Liver (tissue), 9 donors: ENCODE results near the gene TSC22D3. TPM values are rescaled to one million over a fixed set of nuclear protein-coding genes. Genes with fewer than 3 reads are reported as not detected.

Source experiments
- DNase-seq: peaks from one replicate; pipeline ENCODE4 v3.0.0-alpha.2; 2017; ENCODE audit warnings: low spot score
- H3K27ac ChIP-seq, 2 donors: one replicate each; pipeline ENCODE4 v1.7.0; 2013; ENCODE audit warnings: inconsistent platforms in 2 of 2, low read length in 2 of 2, control low read depth in 1 of 2, low read depth in 1 of 2, mild to moderate bottlenecking in 1 of 2
- H3K27me3 ChIP-seq, 4 donors: one replicate each; pipeline versions ENCODE4 v1.6.1 to v1.7.0; 2013; ENCODE audit warnings: low read length in 3 of 4, inconsistent platforms in 1 of 4, mild to moderate bottlenecking in 1 of 4, moderate library complexity in 1 of 4; ENCODE audit not compliant: control insufficient read depth in 4 of 4, insufficient read depth in 4 of 4
- H3K36me3 ChIP-seq, 4 donors: one replicate each; pipeline versions ENCODE4 v1.6.1 to v1.7.0; 2013; ENCODE audit warnings: low read length in 3 of 4, mild to moderate bottlenecking in 3 of 4, low read depth in 1 of 4, moderate library complexity in 1 of 4; ENCODE audit not compliant: control insufficient read depth in 4 of 4, insufficient read depth in 3 of 4
- H3K4me1 ChIP-seq, 4 donors: one replicate each; pipeline versions ENCODE4 v1.6.1 to v1.7.0; 2013; ENCODE audit warnings: low read length in 3 of 4, mild to moderate bottlenecking in 3 of 4, moderate library complexity in 1 of 4; ENCODE audit not compliant: control insufficient read depth in 4 of 4, insufficient read depth in 4 of 4
- H3K4me3 ChIP-seq, 3 donors: one replicate each; pipeline versions ENCODE4 v1.6.1 to v1.7.0; 2013; ENCODE audit warnings: low read length in 3 of 3, control low read depth in 1 of 3, low read depth in 1 of 3, mild to moderate bottlenecking in 1 of 3
- H3K9ac ChIP-seq, 2 donors: one replicate each; pipeline ENCODE4 v1.7.0; 2013; ENCODE audit warnings: low read length in 2 of 2, mild to moderate bottlenecking in 2 of 2, moderate library complexity in 2 of 2, control low read depth in 1 of 2, low read depth in 1 of 2
- H3K9me3 ChIP-seq, 4 donors: one replicate each; pipeline versions ENCODE4 v1.6.1 to v1.7.0; 2013; ENCODE audit warnings: low read length in 3 of 4; ENCODE audit not compliant: control insufficient read depth in 4 of 4
- ATF3 ChIP-seq: IDR thresholded peaks from 2 replicates; pipeline ENCODE4 v1.6.1; 2016; ENCODE audit warnings: antibody characterized with exemption
- EGR1 ChIP-seq, 2 donors: IDR thresholded peaks; 2 replicates each; pipeline ENCODE4 v1.6.1; 2016 to 2018; ENCODE audit warnings: antibody characterized with exemption in 2 of 2, low read depth in 2 of 2
- FOXA1 ChIP-seq: IDR thresholded peaks from 2 replicates; pipeline ENCODE4 v1.6.1; 2016; ENCODE audit warnings: antibody characterized with exemption
- FOXA2 ChIP-seq: IDR thresholded peaks from 2 replicates; pipeline ENCODE4 v1.6.1; 2016; ENCODE audit warnings: antibody characterized with exemption
- JUND ChIP-seq, 2 donors: IDR thresholded peaks; 2 replicates each; pipeline ENCODE4 v1.6.1; 2016; ENCODE audit warnings: antibody characterized with exemption in 2 of 2
- NR2F2 ChIP-seq: IDR thresholded peaks from 2 replicates; pipeline ENCODE4 v1.6.1; 2016; ENCODE audit warnings: antibody characterized with exemption
- RAD21 ChIP-seq, 2 donors: IDR thresholded peaks; 2 replicates each; pipeline ENCODE4 v1.6.1; 2016; ENCODE audit warnings: antibody characterized with exemption in 2 of 2, mild to moderate bottlenecking in 2 of 2
- RXRA ChIP-seq, 2 donors: IDR thresholded peaks; 2 replicates each; pipeline ENCODE4 v1.6.1; 2017 to 2018; ENCODE audit warnings: antibody characterized with exemption in 2 of 2, mild to moderate bottlenecking in 1 of 2
- SP1 ChIP-seq: IDR thresholded peaks from 2 replicates; pipeline ENCODE4 v1.6.1; 2018; ENCODE audit warnings: antibody characterized with exemption, mild to moderate bottlenecking
- TAF1 ChIP-seq: conservative IDR thresholded peaks from 2 replicates; pipeline ENCODE4 v1.6.1; 2016; ENCODE audit warnings: antibody characterized with exemption, mild to moderate bottlenecking
- YY1 ChIP-seq: IDR thresholded peaks from 2 replicates; pipeline ENCODE4 v1.6.1; 2016; ENCODE audit warnings: antibody characterized with exemption, mild to moderate bottlenecking
- ZBTB33 ChIP-seq: IDR thresholded peaks from 2 replicates; pipeline ENCODE4 v1.6.1; 2016; ENCODE audit warnings: antibody characterized with exemption
- whole genome bisulfite sequencing: extraction: QIAGEN DNeasy Blood & Tissue Kit; methylation state at CpG from one replicate; pipeline ENCODE4 v1.1.7; 2013; 5-methylcytosine and 5-hydroxymethylcytosine counted together
- polyA plus RNA-seq, 2 donors: library from polyadenylated mRNA; stranded (reverse) in 1 of 2; unstranded in 1 of 2; fragments of 200-250 nt in 1 of 2; fragments of >200 nt in 1 of 2; fragmentation: Nextera tagmentation in 1 of 2; extraction: Ambion mirVana in 1 of 2; gene quantifications; one replicate each; pipeline versions ENCODE4 v1.2.1 to v1.2.3, GENCODE V29; 2013 to 2015
- total RNA-seq, 2 donors: library from RNA; depleted of rRNA; stranded (reverse); fragments of >200 nt; gene quantifications; one replicate each; pipeline ENCODE4 v1.2.3, GENCODE V29; 2014
- TF ChIP-seq, protein P1 (sequence below): IDR thresholded peaks from 2 replicates; pipeline ENCODE4 v1.6.1; 2016; ENCODE audit warnings: antibody characterized with exemption
- TF ChIP-seq, protein P2 (sequence below): fragments of 150-350 bp; IDR thresholded peaks from 2 replicates; pipeline ENCODE4 v1.5.1; 2017; ENCODE audit warnings: improper control_type of control experiment, low read depth, low read length; ENCODE audit not compliant: missing input control
- TF ChIP-seq, protein P3 (sequence below): IDR thresholded peaks from 2 replicates; pipeline ENCODE4 v1.6.1; 2016; ENCODE audit warnings: antibody characterized with exemption, mild to moderate bottlenecking
- donor health status: healthy.
- donor health status: healthy.
- donor health status: healthy.
- donor health status: healthy.
- donor health status: healthy.

The TSC22D3 gene
- total and polyA plus RNA-seq, 4 donors, result 10.5 to 128 (median 48.1) TPM

DNA sequence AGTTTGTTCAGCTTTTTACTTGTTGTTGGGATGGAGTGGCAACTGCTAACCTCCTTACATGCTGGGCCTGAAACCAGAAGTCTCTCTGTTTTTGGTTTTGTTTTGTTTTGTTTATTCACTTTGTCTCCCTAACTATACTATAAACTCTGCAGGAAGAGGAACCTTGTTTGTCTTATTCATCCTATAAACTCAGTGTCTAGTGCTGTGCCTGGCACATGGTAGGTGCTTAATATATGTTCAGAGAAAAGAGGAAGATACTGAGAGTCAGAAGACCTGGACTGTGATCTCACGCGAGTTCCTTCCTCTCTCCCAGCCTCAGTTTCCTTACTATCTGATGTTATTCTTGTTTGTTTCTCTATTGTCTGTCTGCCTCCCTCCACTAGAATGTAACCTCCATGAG lies 76.0 kb downstream of the TSC22D3 start:
- TF ChIP-seq ZBTB33 (no peak), EGR1 (IDR thresholded peaks at IDR 0.05; ENCODE audit: low read depth in 2 of 2) (no peak), FOXA1 (no peak)
- TF ChIP-seq, protein P1, sequence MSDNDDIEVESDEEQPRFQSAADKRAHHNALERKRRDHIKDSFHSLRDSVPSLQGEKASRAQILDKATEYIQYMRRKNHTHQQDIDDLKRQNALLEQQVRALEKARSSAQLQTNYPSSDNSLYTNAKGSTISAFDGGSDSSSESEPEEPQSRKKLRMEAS, result no peak
- H3K9me3 ChIP-seq, result no peaks in the 10 kb centered on the region
- H3K4me3 ChIP-seq, result no peak overlapping the region
- H3K9ac ChIP-seq, result no peak overlapping the region
- H3K27me3 ChIP-seq, result no peaks in the 10 kb centered on the region
- DNase-seq, result no peak
- no peak overlapping the region for H3K27ac ChIP-seq
- WGBS, result 88% methylated on average over 2 of the region's 2 CpGs
- H3K4me1 ChIP-seq, result peaks cover 0 to 4% (median 3%) of the 10 kb centered on the region in 4 donors
- no peaks in the 10 kb centered on the region for H3K36me3 ChIP-seq

- WGBS, result 92% methylated on average over 5 of the region's 5 CpGs
- no peak overlapping the region for H3K9ac ChIP-seq
- TF ChIP-seq, protein P2, sequence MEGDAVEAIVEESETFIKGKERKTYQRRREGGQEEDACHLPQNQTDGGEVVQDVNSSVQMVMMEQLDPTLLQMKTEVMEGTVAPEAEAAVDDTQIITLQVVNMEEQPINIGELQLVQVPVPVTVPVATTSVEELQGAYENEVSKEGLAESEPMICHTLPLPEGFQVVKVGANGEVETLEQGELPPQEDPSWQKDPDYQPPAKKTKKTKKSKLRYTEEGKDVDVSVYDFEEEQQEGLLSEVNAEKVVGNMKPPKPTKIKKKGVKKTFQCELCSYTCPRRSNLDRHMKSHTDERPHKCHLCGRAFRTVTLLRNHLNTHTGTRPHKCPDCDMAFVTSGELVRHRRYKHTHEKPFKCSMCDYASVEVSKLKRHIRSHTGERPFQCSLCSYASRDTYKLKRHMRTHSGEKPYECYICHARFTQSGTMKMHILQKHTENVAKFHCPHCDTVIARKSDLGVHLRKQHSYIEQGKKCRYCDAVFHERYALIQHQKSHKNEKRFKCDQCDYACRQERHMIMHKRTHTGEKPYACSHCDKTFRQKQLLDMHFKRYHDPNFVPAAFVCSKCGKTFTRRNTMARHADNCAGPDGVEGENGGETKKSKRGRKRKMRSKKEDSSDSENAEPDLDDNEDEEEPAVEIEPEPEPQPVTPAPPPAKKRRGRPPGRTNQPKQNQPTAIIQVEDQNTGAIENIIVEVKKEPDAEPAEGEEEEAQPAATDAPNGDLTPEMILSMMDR, result no peak
- TF ChIP-seq NR2F2 (no peak), FOXA1 (no peak), RAD21 (IDR thresholded peaks at IDR 0.05) (no peak), SP1 (no peak), FOXA2 (no peak), TAF1 (no peak), ATF3 (no peak), JUND (IDR thresholded peaks at IDR 0.05) (no peak), ZBTB33 (no peak), YY1 (no peak), RXRA (IDR thresholded peaks at IDR 0.05) (no peak)
- TF ChIP-seq, protein P3, sequence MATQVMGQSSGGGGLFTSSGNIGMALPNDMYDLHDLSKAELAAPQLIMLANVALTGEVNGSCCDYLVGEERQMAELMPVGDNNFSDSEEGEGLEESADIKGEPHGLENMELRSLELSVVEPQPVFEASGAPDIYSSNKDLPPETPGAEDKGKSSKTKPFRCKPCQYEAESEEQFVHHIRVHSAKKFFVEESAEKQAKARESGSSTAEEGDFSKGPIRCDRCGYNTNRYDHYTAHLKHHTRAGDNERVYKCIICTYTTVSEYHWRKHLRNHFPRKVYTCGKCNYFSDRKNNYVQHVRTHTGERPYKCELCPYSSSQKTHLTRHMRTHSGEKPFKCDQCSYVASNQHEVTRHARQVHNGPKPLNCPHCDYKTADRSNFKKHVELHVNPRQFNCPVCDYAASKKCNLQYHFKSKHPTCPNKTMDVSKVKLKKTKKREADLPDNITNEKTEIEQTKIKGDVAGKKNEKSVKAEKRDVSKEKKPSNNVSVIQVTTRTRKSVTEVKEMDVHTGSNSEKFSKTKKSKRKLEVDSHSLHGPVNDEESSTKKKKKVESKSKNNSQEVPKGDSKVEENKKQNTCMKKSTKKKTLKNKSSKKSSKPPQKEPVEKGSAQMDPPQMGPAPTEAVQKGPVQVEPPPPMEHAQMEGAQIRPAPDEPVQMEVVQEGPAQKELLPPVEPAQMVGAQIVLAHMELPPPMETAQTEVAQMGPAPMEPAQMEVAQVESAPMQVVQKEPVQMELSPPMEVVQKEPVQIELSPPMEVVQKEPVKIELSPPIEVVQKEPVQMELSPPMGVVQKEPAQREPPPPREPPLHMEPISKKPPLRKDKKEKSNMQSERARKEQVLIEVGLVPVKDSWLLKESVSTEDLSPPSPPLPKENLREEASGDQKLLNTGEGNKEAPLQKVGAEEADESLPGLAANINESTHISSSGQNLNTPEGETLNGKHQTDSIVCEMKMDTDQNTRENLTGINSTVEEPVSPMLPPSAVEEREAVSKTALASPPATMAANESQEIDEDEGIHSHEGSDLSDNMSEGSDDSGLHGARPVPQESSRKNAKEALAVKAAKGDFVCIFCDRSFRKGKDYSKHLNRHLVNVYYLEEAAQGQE, result no peak
Observed at GRCh38 chrX:107691024-107691448, 84.6 kb downstream of the TSC22D3 start.

More at GRCh38 chrX:107691024-107691448, 84.6 kb downstream of the TSC22D3 start:
- no peak for DNase-seq
- no peaks in the 10 kb centered on the region for H3K4me1 ChIP-seq
- H3K27ac ChIP-seq, result no peak overlapping the region
- no peak overlapping the region for H3K4me3 ChIP-seq
- H3K36me3 ChIP-seq, result no peaks in the 10 kb centered on the region
- no peaks in the 10 kb centered on the region for H3K27me3 ChIP-seq
- H3K9me3 ChIP-seq, result no peaks in the 10 kb centered on the region
